Spleen (tissue), 11 donors: ENCODE results near the gene CGNL1. TPM values are rescaled to one million over a fixed set of nuclear protein-coding genes. Genes with fewer than 3 reads are reported as not detected.

Source experiments
- DNase-seq: peaks from one replicate; pipeline ENCODE4 v3.0.0-alpha.2; 2020
- H3K27ac ChIP-seq, 8 donors: fragments of 200-600 bp; sonication (generic) in 7 of 8; 1 replicate in 4 of 8; 2 replicates in 4 of 8; pipeline versions ENCODE4 v1.5.0 to v1.8.0; 2016 to 2021; ENCODE audit warnings: inconsistent platforms in 4 of 8, mild to moderate bottlenecking in 4 of 8, moderate library complexity in 1 of 8
- H3K27me3 ChIP-seq, 7 donors: fragments of 200-600 bp; sonication (generic) in 6 of 7; replicated peaks in 1 of 7; 1 replicate in 4 of 7; 2 replicates in 3 of 7; pipeline versions ENCODE4 v1.5.0 to v1.8.0; 2016 to 2021; ENCODE audit warnings: inconsistent platforms in 3 of 7, mild to moderate bottlenecking in 1 of 7
- H3K36me3 ChIP-seq, 6 donors: fragments of 200-600 bp; sonication (generic) in 5 of 6; 1 replicate in 4 of 6; 2 replicates in 2 of 6; pipeline versions ENCODE4 v1.5.0 to v1.8.0; 2016 to 2021; ENCODE audit warnings: inconsistent platforms in 2 of 6
- H3K4me1 ChIP-seq, 6 donors: fragments of 200-600 bp; sonication (generic) in 5 of 6; 1 replicate in 3 of 6; 2 replicates in 3 of 6; pipeline versions ENCODE4 v1.5.0 to v1.8.0; 2016 to 2021; ENCODE audit warnings: inconsistent platforms in 3 of 6
- H3K4me3 ChIP-seq, 8 donors: fragments of 200-600 bp; sonication (generic) in 7 of 8; 1 replicate in 4 of 8; 2 replicates in 4 of 8; pipeline versions ENCODE4 v1.5.0 to v1.8.0; 2016 to 2021; ENCODE audit warnings: inconsistent platforms in 4 of 8, mild to moderate bottlenecking in 4 of 8, moderate library complexity in 2 of 8
- H3K9me3 ChIP-seq, 8 donors: fragments of 200-600 bp; sonication (generic) in 7 of 8; 1 replicate in 4 of 8; 2 replicates in 4 of 8; pipeline versions ENCODE4 v1.5.0 to v1.8.0; 2016 to 2021; ENCODE audit warnings: inconsistent platforms in 4 of 8
- CTCF ChIP-seq, 11 experiments: fragments of 200-600 bp in 7 of 11; fragments of 450-650 bp in 4 of 11; sonication (generic) in 4 of 11; IDR thresholded peaks in 8 of 11; conservative IDR thresholded peaks in 3 of 11; 1 replicate in 7 of 11; 2 replicates in 4 of 11; pipeline versions ENCODE4 v1.4.0 to v1.8.0; 2016 to 2021; ENCODE audit warnings: antibody characterized with exemption in 11 of 11, inconsistent platforms in 4 of 11, mild to moderate bottlenecking in 1 of 11
- POLR2A ChIP-seq, 3 donors: fragments of 450-650 bp; IDR thresholded peaks; one replicate each; pipeline ENCODE4 v1.5.1; 2017; ENCODE audit warnings: antibody characterized with exemption in 3 of 3, mild to moderate bottlenecking in 1 of 3
- POLR2AphosphoS5 ChIP-seq, 3 donors: sonication (generic); formaldehyde crosslinking; IDR thresholded peaks; one replicate each; pipeline ENCODE4 v1.5.1; 2017; ENCODE audit warnings: antibody characterized with exemption in 3 of 3
- WGBS, 5 donors: extraction: QIAGEN DNeasy Blood & Tissue Kit in 3 of 5; methylation state at CpG; one replicate each; pipeline versions ENCODE4 v1.1.5 to v1.1.7; 2013 to 2018; 5-methylcytosine and 5-hydroxymethylcytosine counted together
- intact Hi-C: fragments of 100-400 bp; cut with DNase I; formaldehyde crosslinking; loops from one replicate; pipeline ENCODE4 v1.15.0; 2023; ENCODE audit warnings: low total_unique reads
- polyA plus RNA-seq, 3 donors: library from polyadenylated mRNA; stranded (reverse); fragments of 200-250 nt; gene quantifications; one replicate each; pipeline ENCODE4 v1.2.1, GENCODE V29; 2013
- total RNA-seq, 7 donors: library from RNA; depleted of rRNA in 3 of 7; stranded (reverse); fragments of >200 nt in 3 of 7; fragmentation: NEBNext Ultra II Directional in 4 of 7; extraction: Animal tissue kit (Norgen Biotek cat#: 25700) in 4 of 7; gene quantifications; one replicate each; pipeline versions ENCODE4 v1.1.0 to v1.2.1, GENCODE V29; 2016 to 2021
- donor health status: healthy with polysubstance abuse.
- donor health status: DM: no; HTN: no; CAD: no; lungs with moderate emphysema.
- donor health status: DM: no; HTN: no; CAD: no.
- donor health status: Bipolar disorder and iron deficiency.
- donor health status: healthy.
- donor health status: DM: no; HTN: no; CAD: no.
- donor health status: DM: yes; HTN: yes; CAD: no.

CGNL1 gene
- total and polyA plus RNA-seq, 10 donors, result 0.07 to 0.73 (median 0.36) TPM

GRCh38 chr15:57592426-57592825 lies 216.1 kb downstream of the CGNL1 start:
- Histone ChIP-seq H3K27ac (peak overlapping the region in 7 of 8 donors; percentile 67 to 85 (median 79)), H3K9me3 (no peaks in the 10 kb centered on the region), H3K4me3 (peak overlapping the region in 7 of 8 donors; percentile 49 to 82 (median 51)), H3K27me3 (peaks cover 0 to 24% (median 3%) of the 10 kb centered on the region in 7 donors), H3K4me1 (peaks cover 3 to 37% (median 19%) of the 10 kb centered on the region in 6 donors), H3K36me3 (no peaks in the 10 kb centered on the region)
- TF ChIP-seq POLR2A (IDR thresholded peaks at IDR 0.05), result no peak
- TF ChIP-seq POLR2AphosphoS5 (IDR thresholded peaks at IDR 0.05), result no peak
- no peak for TF ChIP-seq CTCF (IDR thresholded peaks at IDR 0.05 in 8 of 11, conservative IDR thresholded peaks at IDR 0.05 in 3 of 11)
- intact Hi-C loops, result no loop called here
- WGBS, 5 donors, result 67 to 84% (median 73%) methylated on average over 5 of the region's 5 CpGs
- DNase-seq, result no peak

- H3K27me3 ChIP-seq, result peaks cover 0 to 24% (median 3%) of the 10 kb centered on the region in 7 donors
- H3K36me3 ChIP-seq, result no peaks in the 10 kb centered on the region
- 52 to 81% (median 78%) methylated on average over 4 to 5 of the region's 5 CpGs for whole genome bisulfite sequencing, 5 donors
- TF ChIP-seq CTCF (IDR thresholded peaks at IDR 0.05 in 8 of 11, conservative IDR thresholded peaks at IDR 0.05 in 3 of 11) (no peak), POLR2A (IDR thresholded peaks at IDR 0.05) (no peak), POLR2AphosphoS5 (IDR thresholded peaks at IDR 0.05) (no peak)
- no peaks in the 10 kb centered on the region for H3K9me3 ChIP-seq
- no peak for DNase-seq
- peak overlapping the region in 6 of 8 donors; percentile 74 to 85 (median 78) for H3K27ac ChIP-seq
- H3K4me1 ChIP-seq, result peaks cover 3 to 41% (median 21%) of the 10 kb centered on the region in 6 donors
- intact Hi-C loops, result no loop called here
- H3K4me3 ChIP-seq, result peak overlapping the region in 7 of 8 donors; percentile 49 to 82 (median 51)
Observed at GRCh38 chr15:57592836-57593420, 216.6 kb downstream of the CGNL1 start.

DNA sequence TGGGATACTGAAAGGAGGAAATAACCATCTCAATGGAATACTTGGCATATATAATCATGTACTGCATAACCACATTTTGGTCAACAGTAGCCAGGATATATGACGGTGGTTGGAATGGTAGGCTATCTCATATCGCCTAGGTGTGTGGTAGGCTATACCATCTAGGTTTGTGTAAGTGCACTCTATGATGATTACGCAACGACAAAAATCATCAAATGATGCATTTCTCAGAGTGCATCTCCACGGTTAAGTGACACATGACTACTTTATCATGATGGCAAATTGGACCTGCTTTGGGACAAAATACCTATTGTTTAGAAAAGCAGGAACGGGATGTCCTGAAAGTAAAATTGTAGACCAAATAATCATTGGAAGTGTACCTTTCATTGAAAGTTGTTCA lies 218.2 kb downstream of the CGNL1 start:
- no peak for DNase-seq
- H3K9me3 ChIP-seq, result no peaks in the 10 kb centered on the region
- H3K4me3 ChIP-seq, result no peak overlapping the region
- 84 to 95% (median 90%) methylated on average over 6 of the region's 6 CpGs for WGBS, 5 donors
- no peaks in the 10 kb centered on the region for H3K36me3 ChIP-seq
- no peak for TF ChIP-seq CTCF (IDR thresholded peaks at IDR 0.05 in 8 of 11, conservative IDR thresholded peaks at IDR 0.05 in 3 of 11)
- TF ChIP-seq POLR2A (IDR thresholded peaks at IDR 0.05), result no peak
- TF ChIP-seq POLR2AphosphoS5 (IDR thresholded peaks at IDR 0.05), result no peak
- peaks cover 3 to 56% (median 22%) of the 10 kb centered on the region in 6 donors for H3K4me1 ChIP-seq
- H3K27ac ChIP-seq, result peak overlapping the region in 7 of 8 donors; percentile 62 to 85 (median 76)
- H3K27me3 ChIP-seq, result peaks cover 0 to 24% (median 3%) of the 10 kb centered on the region in 7 donors
- intact Hi-C loops, result no loop called here

- intact Hi-C loops, result no loop called here
- WGBS, 5 donors, result 56 to 68% (median 66%) methylated on average over 9 of the region's 9 CpGs
- no peak for DNase-seq
- peaks cover 0 to 24% (median 3%) of the 10 kb centered on the region in 7 donors for H3K27me3 ChIP-seq
- peak overlapping the region; percentile 39 to 85 (median 75) for H3K27ac ChIP-seq
- H3K9me3 ChIP-seq, result no peaks in the 10 kb centered on the region
- no peaks in the 10 kb centered on the region for H3K36me3 ChIP-seq
- peaks cover 3 to 58% (median 22%) of the 10 kb centered on the region in 6 donors for H3K4me1 ChIP-seq
- no peak for TF ChIP-seq POLR2AphosphoS5 (IDR thresholded peaks at IDR 0.05)
- no peak for TF ChIP-seq POLR2A (IDR thresholded peaks at IDR 0.05)
- no peak for TF ChIP-seq CTCF (IDR thresholded peaks at IDR 0.05 in 8 of 11, conservative IDR thresholded peaks at IDR 0.05 in 3 of 11)
- no peak overlapping the region for H3K4me3 ChIP-seq
Observed at GRCh38 chr15:57595011-57595866, 218.9 kb downstream of the CGNL1 start.
